NT2/D1 (cell line): ENCODE results near the gene MYBPH.

ENCODE experiments used
- SUZ12 ChIP-seq: IDR thresholded peaks from 2 replicates; pipeline ENCODE4 v1.6.1; 2011; ENCODE audit not compliant: insufficient read length, insufficient read depth; ENCODE audit errors: extremely low read depth
- YY1 ChIP-seq: IDR thresholded peaks from 2 replicates; pipeline ENCODE4 v1.6.1; 2011; ENCODE audit not compliant: insufficient read length, insufficient read depth
- ZNF274 ChIP-seq: IDR thresholded peaks from 2 replicates; pipeline ENCODE4 v1.6.1; 2011; ENCODE audit warnings: mild to moderate bottlenecking, low read depth, low read length

DNA sequence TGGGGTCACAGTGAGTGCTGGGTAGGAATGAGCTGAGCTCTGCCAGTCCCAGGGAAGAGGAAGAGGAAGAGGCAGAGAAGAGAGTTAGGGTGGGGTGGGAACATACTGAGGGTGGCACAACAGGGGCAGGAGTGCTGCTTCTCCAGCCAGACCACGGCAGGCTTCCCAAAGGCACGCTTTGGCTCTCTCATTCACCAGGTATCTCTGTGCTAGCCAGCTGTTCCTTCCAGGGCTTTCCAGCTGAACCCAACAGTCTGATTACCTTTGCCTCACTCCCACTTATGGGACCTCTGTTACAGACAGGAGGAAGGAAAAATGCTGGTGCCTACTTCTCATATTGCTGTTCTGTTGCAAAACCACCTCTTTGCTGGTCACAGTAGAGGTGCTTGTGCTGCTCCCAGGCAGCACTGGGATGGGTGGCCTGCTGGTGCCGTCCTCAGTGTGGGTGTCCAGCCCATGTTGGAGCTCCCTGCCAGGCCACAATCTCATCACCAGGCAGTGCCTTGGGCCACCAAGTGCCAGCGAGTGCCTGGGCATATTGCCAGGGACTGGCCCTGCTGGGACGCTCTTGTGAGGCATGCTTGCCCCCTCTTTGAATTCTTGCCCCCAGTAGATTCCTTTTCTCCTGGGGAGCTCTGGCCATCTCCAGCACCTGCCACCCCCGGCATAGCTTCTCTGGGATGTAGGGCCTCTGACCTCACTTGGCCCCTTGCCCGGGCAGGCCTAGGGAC, 46.0 kb downstream of the MYBPH start:
- TF ChIP-seq ZNF274 (no peak), YY1 (no peak), SUZ12 (no peak)
